GM12878 (cell line): Measurements from ENCODE around the gene CRYL1. TPM values are rescaled to one million over a fixed set of nuclear protein-coding genes. Genes with fewer than 3 reads are reported as not detected.

Experiments
- ATAC-seq: fragments of 200-7000 bp; cut with Tn5 transposase; 3 replicates; pipeline ENCODE4 v1.9.1; 2020; ENCODE audit warnings: mild to moderate bottlenecking, moderate library complexity
- BruUV-seq: library from RNA; stranded (reverse); fragments of 400-500 nt; replicated peaks from 2 replicates; lab custom pipeline; 2021; lab: Mats Ljungman, UMichigan
- CTCF ChIA-PET: fragments of 300-600 bp; sonication (Branson Sonifier 250); formaldehyde crosslinking; extraction: SDS; loops from one replicate; lab custom pipeline; 2021; ENCODE audit warnings: inconsistent platforms; lab: Yijun Ruan, JAX
- POLR2A ChIA-PET: fragments of 350-600 bp; formaldehyde crosslinking; extraction: SDS; loops from one replicate; lab custom pipeline; 2021; ENCODE audit warnings: inconsistent platforms; lab: Charles Lee
- RAD21 ChIA-PET: fragments of 300-600 bp; sonication (Branson Sonifier 250); formaldehyde crosslinking; loops from one replicate; lab custom pipeline; 2023; ENCODE audit warnings: antibody characterized with exemption; ENCODE audit not compliant: unreplicated experiment; lab: Charles Lee
- SMC1A ChIA-PET: fragments of 300-600 bp; sonication (Branson Sonifier 250); formaldehyde crosslinking; loops from one replicate; lab custom pipeline; 2023; ENCODE audit not compliant: unreplicated experiment, uncharacterized antibody; lab: Charles Lee
- DNase-seq: peaks from one replicate; pipeline ENCODE4 v3.0.0-alpha.2; 2011; ENCODE audit warnings: low read depth, low spot score
- FAIRE-seq: peaks from 3 replicates; lab custom pipeline; 2011; peaks lifted over from hg19 to GRCh38; lab: Jason Lieb, UNC
- H2AFZ ChIP-seq: 2 replicates; pipeline ENCODE4 v1.6.0; 2011; ENCODE audit warnings: low read depth, low read length, control low read depth; ENCODE audit not compliant: control insufficient read depth
- H3K27ac ChIP-seq: 2 replicates; pipeline ENCODE4 v1.5.1; 2011; ENCODE audit warnings: control low read depth; ENCODE audit not compliant: control insufficient read depth, insufficient read depth
- H3K27me3 ChIP-seq, 2 experiments: replicated peaks in 1 of 2; 2 replicates each; pipeline versions ENCODE4 v1.6.0 to v1.6.1; 2011; ENCODE audit warnings: low read length in 1 of 2; ENCODE audit not compliant: control insufficient read depth in 2 of 2, insufficient read depth in 2 of 2
- H3K36me3 ChIP-seq, 2 experiments: 2 replicates each; pipeline ENCODE4 v1.5.1; 2011; ENCODE audit warnings: low read length in 1 of 2; ENCODE audit not compliant: control insufficient read depth in 2 of 2, insufficient read depth in 2 of 2
- H3K4me1 ChIP-seq: 2 replicates; pipeline ENCODE4 v1.6.1; 2011; ENCODE audit warnings: mild to moderate bottlenecking, low read length, moderate library complexity, mixed read lengths; ENCODE audit not compliant: control insufficient read depth, insufficient read depth
- H3K4me2 ChIP-seq: 2 replicates; pipeline ENCODE4 v1.6.0; 2011; ENCODE audit warnings: control low read depth; ENCODE audit not compliant: control insufficient read depth, insufficient read depth
- H3K4me3 ChIP-seq: fragments of 200-600 bp; sonication (generic); 2 replicates; pipeline ENCODE4 v1.5.1; 2016
- H3K79me2 ChIP-seq: 2 replicates; pipeline ENCODE4 v1.6.0; 2011; ENCODE audit warnings: low read length; ENCODE audit not compliant: control insufficient read depth, insufficient read depth
- H3K9ac ChIP-seq: 2 replicates; pipeline ENCODE4 v1.8.0; 2011; ENCODE audit warnings: low read length, control low read depth, mixed read lengths; ENCODE audit not compliant: control insufficient read depth, insufficient read depth
- H3K9me3 ChIP-seq: replicated peaks from 3 replicates; pipeline ENCODE4 v1.5.1; 2011; ENCODE audit warnings: mild to moderate bottlenecking, low read length; ENCODE audit not compliant: control insufficient read depth, insufficient read depth
- H4K20me1 ChIP-seq: 2 replicates; pipeline ENCODE4 v1.6.0; 2011; ENCODE audit not compliant: control insufficient read depth, insufficient read depth
- BHLHE40 ChIP-seq, 2 experiments: fragments of 450-650 bp in 1 of 2; IDR thresholded peaks; 2 replicates each; pipeline ENCODE4 v1.6.1; 2011 to 2017; ENCODE audit warnings: low read depth in 2 of 2, borderline replicate concordance in 1 of 2, improper control_type of control experiment in 1 of 2, low read length in 1 of 2, mild to moderate bottlenecking in 1 of 2
- CBX3 ChIP-seq: fragments of 200-600 bp; sonication (generic); IDR thresholded peaks from 2 replicates; pipeline ENCODE4 v1.6.1; 2016; ENCODE audit warnings: low read depth, borderline replicate concordance
- PAX8 ChIP-seq: fragments of 450-650 bp; IDR thresholded peaks from 2 replicates; pipeline ENCODE4 v1.6.1; 2017; ENCODE audit warnings: mild to moderate bottlenecking, moderate library complexity
- RAD51 ChIP-seq: fragments of 450-650 bp; IDR thresholded peaks from 2 replicates; pipeline ENCODE4 v1.6.1; 2016; ENCODE audit warnings: moderate library complexity, mild to moderate bottlenecking, inconsistent platforms
- RBBP5 ChIP-seq: fragments of 200-600 bp; sonication (generic); conservative IDR thresholded peaks from 2 replicates; pipeline ENCODE4 v1.6.1; 2016
- RELA ChIP-seq: fragments of 450-650 bp; IDR thresholded peaks from 2 replicates; pipeline ENCODE4 v1.8.0; 2014; ENCODE audit warnings: borderline replicate concordance; ENCODE audit not compliant: partially characterized antibody
- SP1 ChIP-seq: IDR thresholded peaks from one replicate; pipeline ENCODE4 v1.6.1; 2011; ENCODE audit warnings: low read depth, low read length
- ZSCAN29 ChIP-seq: fragments of 450-650 bp; IDR thresholded peaks from 2 replicates; pipeline ENCODE4 v1.6.1; 2017; ENCODE audit warnings: mild to moderate bottlenecking, moderate library complexity
- WGBS: methylation state at CpG from one replicate; pipeline ENCODE4 v1.1.6; 2016; ENCODE audit warnings: low lambda C conversion rate; ENCODE audit not compliant: insufficient replicate concordance, insufficient coverage; ENCODE audit errors: missing lambda C conversion rate; 5-methylcytosine and 5-hydroxymethylcytosine counted together
- in situ Hi-C: fragments of 300-500 bp; cut with MboI; formaldehyde crosslinking; loops from 9 replicates; pipeline ENCODE4 v1.14.3; 2018; ENCODE audit warnings: mixed read lengths
- intact Hi-C: fragments of 100-400 bp; cut with micrococcal nuclease; formaldehyde crosslinking; loops from one replicate; pipeline ENCODE4 v1.14.2; 2022; ENCODE audit not compliant: unreplicated experiment
- polyA plus RNA-seq, 11 experiments: library from polyadenylated mRNA; depleted of rRNA in 4 of 11; unstranded in 6 of 11; stranded (reverse) in 5 of 11; fragments of >200 nt; fragmentation: Nextera tagmentation in 4 of 11; fragmentation: Illumina TruSeq in 1 of 11; extraction: Ambion mirVana in 4 of 11; extraction: Trizol in 1 of 11; gene quantifications; 1 replicate in 1 of 11; 2 replicates in 10 of 11; pipeline versions ENCODE4 v1.2.1 to v1.2.3, GENCODE V29; 2011 to 2016; ENCODE audit warnings: inconsistent platforms in 2 of 11, missing spikeins in 2 of 11, low read depth in 1 of 11
- total RNA-seq, 4 experiments: library from RNA; depleted of rRNA in 3 of 4; stranded (reverse); fragments of >200 nt in 3 of 4; fragmentation: Illumina TruSeq in 1 of 4; extraction: Trizol in 1 of 4; gene quantifications; 2 replicates each; pipeline versions ENCODE4 v1.2.1 to v1.2.3, GENCODE V29; 2013 to 2021
- TF ChIP-seq, protein P1 (sequence below): IDR thresholded peaks from 2 replicates; pipeline ENCODE4 v1.6.1; 2012; ENCODE audit warnings: improper control_type of control experiment, low read depth, low read length; ENCODE audit not compliant: insufficient replicate concordance
- TF ChIP-seq, protein P2 (sequence below): IDR thresholded peaks from 2 replicates; pipeline ENCODE4 v1.6.1; 2012; ENCODE audit warnings: low read depth, low read length, improper control_type of control experiment
- TF ChIP-seq, protein P3 (sequence below): IDR thresholded peaks from 2 replicates; pipeline ENCODE4 v1.6.1; 2012; ENCODE audit warnings: mild to moderate bottlenecking, low read depth, low read length

CRYL1 gene
- total and polyA plus RNA-seq, 10 of the 15 experiments (the other 5 are each of a cell fraction or from before 2014, with no cell fraction given), result 5.5 to 36.7 (median 12.2) TPM

DNA sequence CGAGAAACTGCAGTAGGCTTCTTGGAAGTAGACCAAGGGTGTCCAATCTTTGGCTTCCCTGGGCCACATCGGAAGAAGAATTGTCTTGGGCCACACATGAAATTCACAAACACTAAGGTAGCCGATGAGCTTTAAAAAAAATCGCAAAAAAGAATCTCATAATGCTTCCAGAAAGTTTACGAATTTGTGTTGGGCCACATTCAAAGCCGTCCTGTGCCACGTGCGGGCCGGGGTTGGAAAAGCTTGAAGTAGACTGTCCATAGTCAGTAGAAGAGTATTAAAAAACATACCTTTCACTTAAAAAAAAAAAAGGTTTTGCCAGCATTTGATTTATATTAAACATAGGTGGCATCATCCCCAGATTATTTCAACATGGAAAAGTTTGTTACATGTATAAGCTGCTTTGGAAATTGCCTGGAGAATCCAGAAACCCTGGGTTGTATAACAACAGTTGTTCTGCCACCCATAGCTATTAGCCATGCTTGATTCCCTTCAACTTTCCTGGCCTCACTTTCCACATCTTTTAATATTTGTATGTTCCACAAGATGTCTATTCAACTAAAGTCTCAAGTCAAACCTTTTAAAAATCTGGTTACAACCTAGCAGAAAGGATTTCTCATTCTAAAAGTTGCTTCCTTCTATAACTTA, 42.3 kb upstream of the CRYL1 start:
- WGBS, result 84% methylated on average over 9 of the region's 9 CpGs
- ChIA-PET CTCF (interaction anchor here (0.7 kb wide), 1 partner anchor 360 kb away, joined by 3 read pairs; no protein-coding TSS in a partner anchor), RAD21 (no interaction called here), SMC1A (interaction anchor here (0.6 to 1.3 kb wide), 3 partner anchors 40 to 205 kb away, joined by 3 to 13 read pairs (median 3); no protein-coding TSS in a partner anchor), POLR2A (interaction anchor here (1.1 kb wide), 1 partner anchor 45 kb away, joined by 3 read pairs; no protein-coding TSS in a partner anchor)
- Histone ChIP-seq H3K4me2 (peak overlapping the region; percentile 85), H3K9me3 (no peaks in the 10 kb centered on the region; the same call in 2 of the 3 replicates), H3K79me2 (no peaks in the 10 kb centered on the region), H3K4me1 (no peaks in the 10 kb centered on the region; the same call in 1 of the 2 replicates), H3K4me3 (peak overlapping the region; percentile 82), H2AFZ (peak overlapping the region; percentile 95), H3K9ac (peak overlapping the region; percentile 81), H3K27me3 (no peaks in the 10 kb centered on the region), H3K27ac (peak overlapping the region; percentile 69; the same call in 1 of the 2 replicates), H4K20me1 (no peaks in the 10 kb centered on the region), H3K36me3 (no peaks in the 10 kb centered on the region)
- intact Hi-C loops, result loop anchor here (2.0 kb wide), 1 partner anchor 41 kb away; no protein-coding TSS in a partner anchor
- BruUV-seq, result TSS peak; percentile 69
- in situ Hi-C loops, result no loop called here
- DNase-seq (no peak), ATAC-seq (no peak), FAIRE-seq (no peak)
- TF ChIP-seq RAD51 (no peak), RBBP5 (no peak), PAX8 (no peak), CBX3 (no peak), RELA (no peak), ZSCAN29 (no peak), SP1 (no peak), BHLHE40 (IDR thresholded peaks at IDR 0.05; ENCODE audit: borderline replicate concordance in 1 of 2, low read depth in 2 of 2, low read length in 1 of 2) (no peak)
- TF ChIP-seq, protein P1, sequence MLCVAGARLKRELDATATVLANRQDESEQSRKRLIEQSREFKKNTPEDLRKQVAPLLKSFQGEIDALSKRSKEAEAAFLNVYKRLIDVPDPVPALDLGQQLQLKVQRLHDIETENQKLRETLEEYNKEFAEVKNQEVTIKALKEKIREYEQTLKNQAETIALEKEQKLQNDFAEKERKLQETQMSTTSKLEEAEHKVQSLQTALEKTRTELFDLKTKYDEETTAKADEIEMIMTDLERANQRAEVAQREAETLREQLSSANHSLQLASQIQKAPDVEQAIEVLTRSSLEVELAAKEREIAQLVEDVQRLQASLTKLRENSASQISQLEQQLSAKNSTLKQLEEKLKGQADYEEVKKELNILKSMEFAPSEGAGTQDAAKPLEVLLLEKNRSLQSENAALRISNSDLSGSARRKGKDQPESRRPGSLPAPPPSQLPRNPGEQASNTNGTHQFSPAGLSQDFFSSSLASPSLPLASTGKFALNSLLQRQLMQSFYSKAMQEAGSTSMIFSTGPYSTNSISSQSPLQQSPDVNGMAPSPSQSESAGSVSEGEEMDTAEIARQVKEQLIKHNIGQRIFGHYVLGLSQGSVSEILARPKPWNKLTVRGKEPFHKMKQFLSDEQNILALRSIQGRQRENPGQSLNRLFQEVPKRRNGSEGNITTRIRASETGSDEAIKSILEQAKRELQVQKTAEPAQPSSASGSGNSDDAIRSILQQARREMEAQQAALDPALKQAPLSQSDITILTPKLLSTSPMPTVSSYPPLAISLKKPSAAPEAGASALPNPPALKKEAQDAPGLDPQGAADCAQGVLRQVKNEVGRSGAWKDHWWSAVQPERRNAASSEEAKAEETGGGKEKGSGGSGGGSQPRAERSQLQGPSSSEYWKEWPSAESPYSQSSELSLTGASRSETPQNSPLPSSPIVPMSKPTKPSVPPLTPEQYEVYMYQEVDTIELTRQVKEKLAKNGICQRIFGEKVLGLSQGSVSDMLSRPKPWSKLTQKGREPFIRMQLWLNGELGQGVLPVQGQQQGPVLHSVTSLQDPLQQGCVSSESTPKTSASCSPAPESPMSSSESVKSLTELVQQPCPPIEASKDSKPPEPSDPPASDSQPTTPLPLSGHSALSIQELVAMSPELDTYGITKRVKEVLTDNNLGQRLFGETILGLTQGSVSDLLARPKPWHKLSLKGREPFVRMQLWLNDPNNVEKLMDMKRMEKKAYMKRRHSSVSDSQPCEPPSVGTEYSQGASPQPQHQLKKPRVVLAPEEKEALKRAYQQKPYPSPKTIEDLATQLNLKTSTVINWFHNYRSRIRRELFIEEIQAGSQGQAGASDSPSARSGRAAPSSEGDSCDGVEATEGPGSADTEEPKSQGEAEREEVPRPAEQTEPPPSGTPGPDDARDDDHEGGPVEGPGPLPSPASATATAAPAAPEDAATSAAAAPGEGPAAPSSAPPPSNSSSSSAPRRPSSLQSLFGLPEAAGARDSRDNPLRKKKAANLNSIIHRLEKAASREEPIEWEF, result no peak
- TF ChIP-seq, protein P2, sequence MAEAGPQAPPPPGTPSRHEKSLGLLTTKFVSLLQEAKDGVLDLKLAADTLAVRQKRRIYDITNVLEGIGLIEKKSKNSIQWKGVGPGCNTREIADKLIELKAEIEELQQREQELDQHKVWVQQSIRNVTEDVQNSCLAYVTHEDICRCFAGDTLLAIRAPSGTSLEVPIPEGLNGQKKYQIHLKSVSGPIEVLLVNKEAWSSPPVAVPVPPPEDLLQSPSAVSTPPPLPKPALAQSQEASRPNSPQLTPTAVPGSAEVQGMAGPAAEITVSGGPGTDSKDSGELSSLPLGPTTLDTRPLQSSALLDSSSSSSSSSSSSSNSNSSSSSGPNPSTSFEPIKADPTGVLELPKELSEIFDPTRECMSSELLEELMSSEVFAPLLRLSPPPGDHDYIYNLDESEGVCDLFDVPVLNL, result no peak
- TF ChIP-seq, protein P3, sequence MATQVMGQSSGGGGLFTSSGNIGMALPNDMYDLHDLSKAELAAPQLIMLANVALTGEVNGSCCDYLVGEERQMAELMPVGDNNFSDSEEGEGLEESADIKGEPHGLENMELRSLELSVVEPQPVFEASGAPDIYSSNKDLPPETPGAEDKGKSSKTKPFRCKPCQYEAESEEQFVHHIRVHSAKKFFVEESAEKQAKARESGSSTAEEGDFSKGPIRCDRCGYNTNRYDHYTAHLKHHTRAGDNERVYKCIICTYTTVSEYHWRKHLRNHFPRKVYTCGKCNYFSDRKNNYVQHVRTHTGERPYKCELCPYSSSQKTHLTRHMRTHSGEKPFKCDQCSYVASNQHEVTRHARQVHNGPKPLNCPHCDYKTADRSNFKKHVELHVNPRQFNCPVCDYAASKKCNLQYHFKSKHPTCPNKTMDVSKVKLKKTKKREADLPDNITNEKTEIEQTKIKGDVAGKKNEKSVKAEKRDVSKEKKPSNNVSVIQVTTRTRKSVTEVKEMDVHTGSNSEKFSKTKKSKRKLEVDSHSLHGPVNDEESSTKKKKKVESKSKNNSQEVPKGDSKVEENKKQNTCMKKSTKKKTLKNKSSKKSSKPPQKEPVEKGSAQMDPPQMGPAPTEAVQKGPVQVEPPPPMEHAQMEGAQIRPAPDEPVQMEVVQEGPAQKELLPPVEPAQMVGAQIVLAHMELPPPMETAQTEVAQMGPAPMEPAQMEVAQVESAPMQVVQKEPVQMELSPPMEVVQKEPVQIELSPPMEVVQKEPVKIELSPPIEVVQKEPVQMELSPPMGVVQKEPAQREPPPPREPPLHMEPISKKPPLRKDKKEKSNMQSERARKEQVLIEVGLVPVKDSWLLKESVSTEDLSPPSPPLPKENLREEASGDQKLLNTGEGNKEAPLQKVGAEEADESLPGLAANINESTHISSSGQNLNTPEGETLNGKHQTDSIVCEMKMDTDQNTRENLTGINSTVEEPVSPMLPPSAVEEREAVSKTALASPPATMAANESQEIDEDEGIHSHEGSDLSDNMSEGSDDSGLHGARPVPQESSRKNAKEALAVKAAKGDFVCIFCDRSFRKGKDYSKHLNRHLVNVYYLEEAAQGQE, result no peak
